GM12878 (cell line): ENCODE data around the gene OSBPL3. TPM values are rescaled to one million over a fixed set of nuclear protein-coding genes. Genes with fewer than 3 reads are reported as not detected.

Experiments used
- CHD1 ChIP-seq: IDR thresholded peaks from 2 replicates; pipeline ENCODE4 v1.6.1; 2012; ENCODE audit warnings: low read depth, low read length, improper control_type of control experiment
- CREM ChIP-seq: IDR thresholded peaks from 2 replicates; pipeline ENCODE4 v1.6.1; 2014; ENCODE audit warnings: antibody characterized with exemption, low read depth
- DPF2 ChIP-seq: fragments of 450-650 bp; IDR thresholded peaks from 2 replicates; pipeline ENCODE4 v1.6.1; 2017; ENCODE audit warnings: mild to moderate bottlenecking
- IKZF1 ChIP-seq: fragments of 450-650 bp; conservative IDR thresholded peaks from 2 replicates; pipeline ENCODE4 v1.6.1; 2017; ENCODE audit warnings: antibody characterized with exemption, mild to moderate bottlenecking
- IRF4 ChIP-seq: IDR thresholded peaks from 2 replicates; pipeline ENCODE4 v1.6.1; 2011; ENCODE audit warnings: low read depth, low read length
- JUNB ChIP-seq: IDR thresholded peaks from 2 replicates; pipeline ENCODE4 v1.6.1; 2016; ENCODE audit warnings: antibody characterized with exemption, mild to moderate bottlenecking
- POU2F2 ChIP-seq: IDR thresholded peaks from 3 replicates; pipeline ENCODE4 v1.6.1; 2011; ENCODE audit warnings: low read depth, mild to moderate bottlenecking, low read length, borderline replicate concordance
- RCOR1 ChIP-seq: conservative IDR thresholded peaks from 2 replicates; pipeline ENCODE4 v1.6.1; 2012; ENCODE audit warnings: low read depth, low read length, improper control_type of control experiment
- RELA ChIP-seq: fragments of 450-650 bp; IDR thresholded peaks from 2 replicates; pipeline ENCODE4 v1.8.0; 2014; ENCODE audit warnings: borderline replicate concordance; ENCODE audit not compliant: partially characterized antibody
- RFX5 ChIP-seq: IDR thresholded peaks from 2 replicates; pipeline ENCODE4 v1.6.1; 2011; ENCODE audit warnings: low read depth, low read length, improper control_type of control experiment
- RUNX3 ChIP-seq: IDR thresholded peaks from 2 replicates; pipeline ENCODE4 v1.6.1; 2012; ENCODE audit warnings: low read length, inconsistent platforms
- ZBED1 ChIP-seq: IDR thresholded peaks from 2 replicates; pipeline ENCODE4 v1.6.1; 2016; ENCODE audit warnings: borderline replicate concordance
- polyA plus RNA-seq, 11 experiments: library from polyadenylated mRNA; depleted of rRNA in 4 of 11; unstranded in 6 of 11; stranded (reverse) in 5 of 11; fragments of >200 nt; fragmentation: Nextera tagmentation in 4 of 11; fragmentation: Illumina TruSeq in 1 of 11; extraction: Ambion mirVana in 4 of 11; extraction: Trizol in 1 of 11; gene quantifications; 1 replicate in 1 of 11; 2 replicates in 10 of 11; pipeline versions ENCODE4 v1.2.1 to v1.2.3, GENCODE V29; 2011 to 2016; ENCODE audit warnings: inconsistent platforms in 2 of 11, missing spikeins in 2 of 11, low read depth in 1 of 11
- total RNA-seq, 4 experiments: library from RNA; depleted of rRNA in 3 of 4; stranded (reverse); fragments of >200 nt in 3 of 4; fragmentation: Illumina TruSeq in 1 of 4; extraction: Trizol in 1 of 4; gene quantifications; 2 replicates each; pipeline versions ENCODE4 v1.2.1 to v1.2.3, GENCODE V29; 2013 to 2021
- TF ChIP-seq, protein P1 (sequence below), 3 experiments: IDR thresholded peaks in 2 of 3; conservative IDR thresholded peaks in 1 of 3; 2 replicates each; pipeline ENCODE4 v1.5.1; 2011; ENCODE audit warnings: low read depth in 3 of 3, low read length in 3 of 3, mild to moderate bottlenecking in 3 of 3, control low read depth in 2 of 3, moderate library complexity in 2 of 3, inconsistent platforms in 1 of 3, mixed read lengths in 1 of 3; ENCODE audit not compliant: control insufficient read depth in 2 of 3, insufficient read depth in 1 of 3; ENCODE audit errors: extremely low read depth in 1 of 3
- TF ChIP-seq, protein P2 (sequence below): IDR thresholded peaks from 2 replicates; pipeline ENCODE4 v1.6.1; 2011; ENCODE audit warnings: borderline replicate concordance, low read depth, mild to moderate bottlenecking, moderate library complexity, low read length; ENCODE audit not compliant: insufficient read depth, poor library complexity, severe bottlenecking
- TF ChIP-seq, protein P3 (sequence below): fragments of 450-650 bp; IDR thresholded peaks from 2 replicates; pipeline ENCODE4 v1.6.1; 2018; ENCODE audit warnings: borderline replicate concordance, mild to moderate bottlenecking; ENCODE audit not compliant: partially characterized antibody
- TF ChIP-seq, protein P4 (sequence below): fragments of 450-650 bp; IDR thresholded peaks from 2 replicates; pipeline ENCODE4 v1.6.1; 2016; ENCODE audit warnings: mild to moderate bottlenecking, moderate library complexity, borderline replicate concordance
- TF ChIP-seq, protein P5 (sequence below): fragments of 450-650 bp; IDR thresholded peaks from 2 replicates; pipeline ENCODE4 v1.6.1; 2017; ENCODE audit warnings: antibody characterized with exemption, mild to moderate bottlenecking, moderate library complexity

The OSBPL3 gene
- total and polyA plus RNA-seq, 10 of the 15 experiments (the other 5 are each of a cell fraction or from before 2014, with no cell fraction given) = 6.1 to 46.6 (median 27.0) TPM

DNA sequence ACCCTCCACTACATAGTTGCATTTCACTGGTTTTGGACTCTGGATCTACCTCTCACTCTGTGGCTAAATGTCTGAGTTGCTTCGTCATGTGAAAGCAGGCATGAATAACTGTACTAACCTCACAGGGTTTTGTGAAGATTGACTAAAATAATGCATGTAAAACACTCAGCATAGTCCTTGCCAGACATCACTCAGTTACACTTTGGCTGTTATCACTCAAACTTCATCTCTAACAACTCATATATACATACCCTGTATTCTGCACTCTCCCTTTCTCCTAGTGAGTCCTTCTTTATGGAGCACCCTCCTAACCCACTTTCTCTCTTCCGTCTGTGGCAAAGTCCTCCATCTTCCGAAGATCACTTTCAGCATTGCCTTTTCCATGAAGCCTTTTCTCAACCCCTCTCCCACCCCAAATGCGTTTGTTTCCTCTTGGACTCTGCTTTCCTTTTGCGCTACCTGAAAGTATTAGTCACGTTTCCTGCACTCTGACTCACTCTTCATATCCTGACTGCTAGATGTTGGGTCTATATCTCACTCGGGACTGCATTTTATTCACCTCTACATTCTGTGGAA, 72.6 kb downstream of the OSBPL3 start (continued):
- TF ChIP-seq, protein P1, sequence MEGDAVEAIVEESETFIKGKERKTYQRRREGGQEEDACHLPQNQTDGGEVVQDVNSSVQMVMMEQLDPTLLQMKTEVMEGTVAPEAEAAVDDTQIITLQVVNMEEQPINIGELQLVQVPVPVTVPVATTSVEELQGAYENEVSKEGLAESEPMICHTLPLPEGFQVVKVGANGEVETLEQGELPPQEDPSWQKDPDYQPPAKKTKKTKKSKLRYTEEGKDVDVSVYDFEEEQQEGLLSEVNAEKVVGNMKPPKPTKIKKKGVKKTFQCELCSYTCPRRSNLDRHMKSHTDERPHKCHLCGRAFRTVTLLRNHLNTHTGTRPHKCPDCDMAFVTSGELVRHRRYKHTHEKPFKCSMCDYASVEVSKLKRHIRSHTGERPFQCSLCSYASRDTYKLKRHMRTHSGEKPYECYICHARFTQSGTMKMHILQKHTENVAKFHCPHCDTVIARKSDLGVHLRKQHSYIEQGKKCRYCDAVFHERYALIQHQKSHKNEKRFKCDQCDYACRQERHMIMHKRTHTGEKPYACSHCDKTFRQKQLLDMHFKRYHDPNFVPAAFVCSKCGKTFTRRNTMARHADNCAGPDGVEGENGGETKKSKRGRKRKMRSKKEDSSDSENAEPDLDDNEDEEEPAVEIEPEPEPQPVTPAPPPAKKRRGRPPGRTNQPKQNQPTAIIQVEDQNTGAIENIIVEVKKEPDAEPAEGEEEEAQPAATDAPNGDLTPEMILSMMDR (IDR thresholded peaks at IDR 0.05 in 2 of 3, conservative IDR thresholded peaks at IDR 0.05 in 1 of 3; ENCODE audit: control insufficient read depth in 2 of 3, extremely low read depth in 1 of 3, insufficient read depth in 1 of 3, low read depth in 3 of 3, low read length in 3 of 3) = no peak
- TF ChIP-seq RELA = no peak
- TF ChIP-seq CHD1 = no peak
- peak; percentile 56 for TF ChIP-seq IKZF1
- 0 out of 2 replicates have a peak, but pooled peaks have one; percentile 42 for TF ChIP-seq DPF2
- TF ChIP-seq JUNB = peak; percentile 87
- TF ChIP-seq, protein P2, sequence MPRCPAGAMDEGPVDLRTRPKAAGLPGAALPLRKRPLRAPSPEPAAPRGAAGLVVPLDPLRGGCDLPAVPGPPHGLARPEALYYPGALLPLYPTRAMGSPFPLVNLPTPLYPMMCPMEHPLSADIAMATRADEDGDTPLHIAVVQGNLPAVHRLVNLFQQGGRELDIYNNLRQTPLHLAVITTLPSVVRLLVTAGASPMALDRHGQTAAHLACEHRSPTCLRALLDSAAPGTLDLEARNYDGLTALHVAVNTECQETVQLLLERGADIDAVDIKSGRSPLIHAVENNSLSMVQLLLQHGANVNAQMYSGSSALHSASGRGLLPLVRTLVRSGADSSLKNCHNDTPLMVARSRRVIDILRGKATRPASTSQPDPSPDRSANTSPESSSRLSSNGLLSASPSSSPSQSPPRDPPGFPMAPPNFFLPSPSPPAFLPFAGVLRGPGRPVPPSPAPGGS = peak; percentile 11
- TF ChIP-seq, protein P3, sequence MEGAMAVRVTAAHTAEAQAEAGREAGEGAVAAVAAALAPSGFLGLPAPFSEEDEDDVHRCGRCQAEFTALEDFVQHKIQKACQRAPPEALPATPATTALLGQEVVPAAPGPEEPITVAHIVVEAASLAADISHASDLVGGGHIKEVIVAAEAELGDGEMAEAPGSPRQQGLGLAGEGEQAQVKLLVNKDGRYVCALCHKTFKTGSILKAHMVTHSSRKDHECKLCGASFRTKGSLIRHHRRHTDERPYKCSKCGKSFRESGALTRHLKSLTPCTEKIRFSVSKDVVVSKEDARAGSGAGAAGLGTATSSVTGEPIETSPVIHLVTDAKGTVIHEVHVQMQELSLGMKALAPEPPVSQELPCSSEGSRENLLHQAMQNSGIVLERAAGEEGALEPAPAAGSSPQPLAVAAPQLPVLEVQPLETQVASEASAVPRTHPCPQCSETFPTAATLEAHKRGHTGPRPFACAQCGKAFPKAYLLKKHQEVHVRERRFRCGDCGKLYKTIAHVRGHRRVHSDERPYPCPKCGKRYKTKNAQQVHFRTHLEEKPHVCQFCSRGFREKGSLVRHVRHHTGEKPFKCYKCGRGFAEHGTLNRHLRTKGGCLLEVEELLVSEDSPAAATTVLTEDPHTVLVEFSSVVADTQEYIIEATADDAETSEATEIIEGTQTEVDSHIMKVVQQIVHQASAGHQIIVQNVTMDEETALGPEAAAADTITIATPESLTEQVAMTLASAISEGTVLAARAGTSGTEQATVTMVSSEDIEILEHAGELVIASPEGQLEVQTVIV = no peak
- TF ChIP-seq POU2F2 = 0 out of 3 replicates have a peak, but pooled peaks have one; percentile 44
- peak; percentile 47; the same call in 1 of the 2 replicates for TF ChIP-seq CREM
- TF ChIP-seq RFX5 = no peak
- TF ChIP-seq ZBED1 = peak; percentile 63; the same call in 1 of the 2 replicates
- no peak for TF ChIP-seq IRF4
- peak; percentile 59 for TF ChIP-seq RUNX3
- TF ChIP-seq, protein P4, sequence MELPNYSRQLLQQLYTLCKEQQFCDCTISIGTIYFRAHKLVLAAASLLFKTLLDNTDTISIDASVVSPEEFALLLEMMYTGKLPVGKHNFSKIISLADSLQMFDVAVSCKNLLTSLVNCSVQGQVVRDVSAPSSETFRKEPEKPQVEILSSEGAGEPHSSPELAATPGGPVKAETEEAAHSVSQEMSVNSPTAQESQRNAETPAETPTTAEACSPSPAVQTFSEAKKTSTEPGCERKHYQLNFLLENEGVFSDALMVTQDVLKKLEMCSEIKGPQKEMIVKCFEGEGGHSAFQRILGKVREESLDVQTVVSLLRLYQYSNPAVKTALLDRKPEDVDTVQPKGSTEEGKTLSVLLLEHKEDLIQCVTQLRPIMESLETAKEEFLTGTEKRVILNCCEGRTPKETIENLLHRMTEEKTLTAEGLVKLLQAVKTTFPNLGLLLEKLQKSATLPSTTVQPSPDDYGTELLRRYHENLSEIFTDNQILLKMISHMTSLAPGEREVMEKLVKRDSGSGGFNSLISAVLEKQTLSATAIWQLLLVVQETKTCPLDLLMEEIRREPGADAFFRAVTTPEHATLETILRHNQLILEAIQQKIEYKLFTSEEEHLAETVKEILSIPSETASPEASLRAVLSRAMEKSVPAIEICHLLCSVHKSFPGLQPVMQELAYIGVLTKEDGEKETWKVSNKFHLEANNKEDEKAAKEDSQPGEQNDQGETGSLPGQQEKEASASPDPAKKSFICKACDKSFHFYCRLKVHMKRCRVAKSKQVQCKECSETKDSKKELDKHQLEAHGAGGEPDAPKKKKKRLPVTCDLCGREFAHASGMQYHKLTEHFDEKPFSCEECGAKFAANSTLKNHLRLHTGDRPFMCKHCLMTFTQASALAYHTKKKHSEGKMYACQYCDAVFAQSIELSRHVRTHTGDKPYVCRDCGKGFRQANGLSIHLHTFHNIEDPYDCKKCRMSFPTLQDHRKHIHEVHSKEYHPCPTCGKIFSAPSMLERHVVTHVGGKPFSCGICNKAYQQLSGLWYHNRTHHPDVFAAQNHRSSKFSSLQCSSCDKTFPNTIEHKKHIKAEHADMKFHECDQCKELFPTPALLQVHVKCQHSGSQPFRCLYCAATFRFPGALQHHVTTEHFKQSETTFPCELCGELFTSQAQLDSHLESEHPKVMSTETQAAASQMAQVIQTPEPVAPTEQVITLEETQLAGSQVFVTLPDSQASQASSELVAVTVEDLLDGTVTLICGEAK = no peak
- TF ChIP-seq, protein P5, sequence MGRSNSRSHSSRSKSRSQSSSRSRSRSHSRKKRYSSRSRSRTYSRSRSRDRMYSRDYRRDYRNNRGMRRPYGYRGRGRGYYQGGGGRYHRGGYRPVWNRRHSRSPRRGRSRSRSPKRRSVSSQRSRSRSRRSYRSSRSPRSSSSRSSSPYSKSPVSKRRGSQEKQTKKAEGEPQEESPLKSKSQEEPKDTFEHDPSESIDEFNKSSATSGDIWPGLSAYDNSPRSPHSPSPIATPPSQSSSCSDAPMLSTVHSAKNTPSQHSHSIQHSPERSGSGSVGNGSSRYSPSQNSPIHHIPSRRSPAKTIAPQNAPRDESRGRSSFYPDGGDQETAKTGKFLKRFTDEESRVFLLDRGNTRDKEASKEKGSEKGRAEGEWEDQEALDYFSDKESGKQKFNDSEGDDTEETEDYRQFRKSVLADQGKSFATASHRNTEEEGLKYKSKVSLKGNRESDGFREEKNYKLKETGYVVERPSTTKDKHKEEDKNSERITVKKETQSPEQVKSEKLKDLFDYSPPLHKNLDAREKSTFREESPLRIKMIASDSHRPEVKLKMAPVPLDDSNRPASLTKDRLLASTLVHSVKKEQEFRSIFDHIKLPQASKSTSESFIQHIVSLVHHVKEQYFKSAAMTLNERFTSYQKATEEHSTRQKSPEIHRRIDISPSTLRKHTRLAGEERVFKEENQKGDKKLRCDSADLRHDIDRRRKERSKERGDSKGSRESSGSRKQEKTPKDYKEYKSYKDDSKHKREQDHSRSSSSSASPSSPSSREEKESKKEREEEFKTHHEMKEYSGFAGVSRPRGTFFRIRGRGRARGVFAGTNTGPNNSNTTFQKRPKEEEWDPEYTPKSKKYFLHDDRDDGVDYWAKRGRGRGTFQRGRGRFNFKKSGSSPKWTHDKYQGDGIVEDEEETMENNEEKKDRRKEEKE = no peak
- TF ChIP-seq RCOR1 = no peak
